Glutamatergic neuron (in vitro differentiated cells): Measurements from ENCODE around the gene NID1. TPM values are rescaled to one million over a fixed set of nuclear protein-coding genes. Genes with fewer than 3 reads are reported as not detected.

Experiments used
- DNase-seq: peaks from one replicate; pipeline ENCODE4 v3.0.0; 2022
- H3K27ac Mint-ChIP-seq: one replicate; pipeline ENCODE4 v1.8.0; 2020; ENCODE audit warnings: mild to moderate bottlenecking, mixed read lengths, inconsistent platforms; ENCODE audit not compliant: unreplicated experiment
- H3K27me3 Mint-ChIP-seq: one replicate; pipeline ENCODE4 v1.8.0; 2020; ENCODE audit warnings: mild to moderate bottlenecking, moderate library complexity, mixed read lengths, inconsistent platforms; ENCODE audit not compliant: unreplicated experiment
- H3K36me3 Mint-ChIP-seq: one replicate; pipeline ENCODE4 v1.8.0; 2020; ENCODE audit warnings: mild to moderate bottlenecking, mixed read lengths, inconsistent platforms; ENCODE audit not compliant: unreplicated experiment
- H3K4me1 Mint-ChIP-seq: one replicate; pipeline ENCODE4 v1.8.0; 2020; ENCODE audit warnings: mild to moderate bottlenecking, low read depth, mixed read lengths, inconsistent platforms; ENCODE audit not compliant: unreplicated experiment
- H3K4me3 Mint-ChIP-seq: one replicate; pipeline ENCODE4 v1.8.0; 2020; ENCODE audit warnings: mild to moderate bottlenecking, mixed read lengths, inconsistent platforms; ENCODE audit not compliant: unreplicated experiment
- H3K9me3 Mint-ChIP-seq: one replicate; pipeline ENCODE4 v1.8.0; 2020; ENCODE audit warnings: mild to moderate bottlenecking, moderate library complexity, mixed read lengths, inconsistent platforms; ENCODE audit not compliant: unreplicated experiment
- CTCF ChIP-seq: fragments of 200-600 bp; sonication (generic); IDR thresholded peaks from one replicate; pipeline ENCODE4 v1.5.0; 2021; ENCODE audit not compliant: partially characterized antibody, unreplicated experiment
- total RNA-seq: library from RNA; stranded (reverse); fragmentation: NEBNext Ultra II Directional; extraction: Animal tissue kit (Norgen Biotek cat#: 25700); gene quantifications from one replicate; pipeline ENCODE4 v1.2.1, GENCODE V29; 2021; ENCODE audit not compliant: unreplicated experiment

NID1 gene
- total RNA-seq, 1 donor from 2014 or later = 1.4 TPM

DNA sequence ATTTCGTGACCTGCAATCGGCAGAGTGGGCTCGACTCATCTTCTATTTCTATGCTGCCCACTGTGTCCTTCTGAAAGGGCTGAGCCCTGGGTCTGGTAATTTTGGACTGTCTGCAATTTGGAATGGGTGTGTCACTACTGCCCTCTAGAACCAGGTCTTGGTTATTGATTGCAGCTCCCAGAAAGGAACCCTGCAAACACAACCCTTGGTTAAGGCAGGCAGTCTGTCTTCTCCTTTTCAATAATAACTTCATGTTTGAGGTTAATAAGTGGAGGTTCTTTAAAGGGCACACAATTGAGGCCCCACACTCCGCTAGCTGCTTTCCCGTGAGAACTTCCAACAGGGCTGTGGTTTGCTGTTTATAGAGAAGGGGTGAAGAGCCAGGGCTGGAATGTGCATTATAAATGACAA is 118.3 kb downstream of the NID1 start:
- no peak for DNase-seq
- no peaks in the 10 kb centered on the region for H3K4me1 Mint-ChIP-seq
- TF ChIP-seq CTCF = no peak
- no peaks in the 10 kb centered on the region for H3K36me3 Mint-ChIP-seq
- H3K9me3 Mint-ChIP-seq = peaks cover 5% of the 10 kb centered on the region
- H3K27ac Mint-ChIP-seq = no peak overlapping the region
- H3K27me3 Mint-ChIP-seq = no peaks in the 10 kb centered on the region
- no peak overlapping the region for H3K4me3 Mint-ChIP-seq

- H3K27me3 Mint-ChIP-seq = no peaks in the 10 kb centered on the region
- peaks cover 5% of the 10 kb centered on the region for H3K9me3 Mint-ChIP-seq
- no peaks in the 10 kb centered on the region for H3K4me1 Mint-ChIP-seq
- H3K36me3 Mint-ChIP-seq = no peaks in the 10 kb centered on the region
- TF ChIP-seq CTCF = no peak
- DNase-seq = no peak
- no peak overlapping the region for H3K4me3 Mint-ChIP-seq
- H3K27ac Mint-ChIP-seq = no peak overlapping the region
Observed at GRCh38 chr1:235945775-235946570, 118.9 kb downstream of the NID1 start.

DNA sequence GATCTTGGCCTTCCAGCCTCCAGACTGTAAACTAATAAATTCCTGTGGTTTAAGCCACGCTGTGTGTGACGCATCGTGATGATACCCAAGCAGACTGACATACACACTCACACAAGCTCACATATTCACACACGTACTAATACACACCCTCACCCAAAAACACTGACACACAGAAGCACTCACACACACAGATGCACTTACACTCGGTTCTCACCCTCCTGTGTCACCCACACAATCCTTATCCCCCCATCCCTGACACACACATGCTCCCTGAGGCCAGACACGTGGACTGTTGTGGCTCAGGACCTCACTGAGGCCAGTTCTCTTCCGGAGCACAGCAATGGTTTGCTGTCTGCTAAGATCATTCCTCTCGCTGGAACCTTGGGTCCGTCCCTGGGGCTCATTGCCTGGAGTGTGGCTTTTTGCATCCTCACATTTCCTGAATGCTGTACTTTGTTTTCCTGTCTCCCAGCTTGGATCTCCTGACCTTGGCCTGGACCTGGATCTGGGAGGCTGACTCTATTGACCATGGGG is 121.2 kb downstream of the NID1 start:
- DNase-seq = no peak
- H3K4me3 Mint-ChIP-seq = no peak overlapping the region
- no peaks in the 10 kb centered on the region for H3K4me1 Mint-ChIP-seq
- no peak for TF ChIP-seq CTCF
- H3K36me3 Mint-ChIP-seq = no peaks in the 10 kb centered on the region
- peaks cover 8% of the 10 kb centered on the region for H3K27me3 Mint-ChIP-seq
- H3K27ac Mint-ChIP-seq = no peak overlapping the region
- peaks cover 5% of the 10 kb centered on the region for H3K9me3 Mint-ChIP-seq

DNA sequence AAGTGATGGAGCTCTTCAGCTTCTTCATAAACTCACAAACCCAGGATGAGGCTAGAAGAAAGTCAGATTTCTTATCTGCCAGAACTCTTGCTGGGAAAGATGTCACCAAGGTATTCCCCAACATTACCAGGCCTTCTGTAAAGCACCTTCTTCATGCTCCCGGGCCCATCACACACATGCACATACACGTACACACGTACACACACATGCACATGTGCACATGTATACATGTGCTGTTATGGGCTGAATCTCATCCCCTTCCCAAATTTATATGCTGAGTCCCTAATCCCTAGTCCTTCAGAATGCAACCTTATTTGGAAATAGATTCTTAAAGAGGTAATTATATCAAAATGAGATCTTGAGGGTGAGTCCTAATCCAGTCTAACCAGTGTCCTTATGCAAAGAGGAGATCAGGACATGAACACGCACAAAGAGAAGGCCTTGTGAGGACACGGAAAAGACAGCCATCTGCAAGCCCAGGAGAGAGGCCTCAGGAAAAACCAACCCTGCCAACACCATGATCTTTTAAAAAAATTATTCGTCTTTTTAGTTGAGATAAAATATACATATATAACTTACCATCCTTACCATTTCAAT is 121.8 kb downstream of the NID1 start:
- DNase-seq = no peak
- Mint-ChIP-seq H3K4me1 (no peaks in the 10 kb centered on the region), H3K27ac (no peak overlapping the region), H3K9me3 (peaks cover 5% of the 10 kb centered on the region), H3K4me3 (no peak overlapping the region), H3K36me3 (no peaks in the 10 kb centered on the region), H3K27me3 (peaks cover 8% of the 10 kb centered on the region)
- TF ChIP-seq CTCF = no peak

DNA sequence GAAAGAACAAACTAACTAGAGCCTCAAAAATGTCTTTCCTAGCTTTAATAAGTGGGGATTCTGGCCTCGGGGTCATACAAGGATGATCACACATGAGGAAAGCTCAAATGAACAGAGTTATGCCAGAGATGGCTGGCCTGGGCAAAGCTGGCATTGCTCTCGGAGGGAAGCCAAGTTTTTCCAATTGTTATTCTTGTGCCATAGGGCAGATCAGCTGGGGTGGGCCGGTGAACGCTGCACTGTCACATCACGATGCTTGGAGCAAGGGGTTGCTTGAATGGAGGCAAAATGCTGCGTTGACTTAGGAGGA is 122.3 kb downstream of the NID1 start:
- Mint-ChIP-seq H3K4me1 (no peaks in the 10 kb centered on the region), H3K36me3 (no peaks in the 10 kb centered on the region), H3K4me3 (no peak overlapping the region), H3K27me3 (peaks cover 8% of the 10 kb centered on the region), H3K27ac (no peak overlapping the region), H3K9me3 (peaks cover 5% of the 10 kb centered on the region)
- no peak for DNase-seq
- no peak for TF ChIP-seq CTCF
